Dendritic cell treated with granulocyte-macrophage colony-stimulating factor and Interleukin-4, amounts not matched to agents 40 ng/mL and 50 ng/mL, for 4 days (primary cell): ENCODE data around the gene ASB11.

Experiments
- H3K27ac Mint-ChIP-seq: one replicate; pipeline ENCODE4 v1.8.0; 2022; ENCODE audit warnings: mild to moderate bottlenecking, mixed read lengths
- H3K27me3 Mint-ChIP-seq: one replicate; pipeline ENCODE4 v1.8.0; 2022; ENCODE audit warnings: mild to moderate bottlenecking, mixed read lengths
- H3K36me3 Mint-ChIP-seq: one replicate; pipeline ENCODE4 v1.8.0; 2022; ENCODE audit warnings: low read depth, mixed read lengths
- H3K4me1 Mint-ChIP-seq: one replicate; pipeline ENCODE4 v1.8.0; 2022; ENCODE audit warnings: low read depth, mixed read lengths
- H3K4me3 Mint-ChIP-seq: one replicate; pipeline ENCODE4 v1.8.0; 2022; ENCODE audit warnings: mild to moderate bottlenecking, moderate library complexity, mixed read lengths
- H3K9me3 Mint-ChIP-seq: one replicate; pipeline ENCODE4 v1.8.0; 2022; ENCODE audit warnings: mixed read lengths
- intact Hi-C: fragments of 100-400 bp; cut with micrococcal nuclease; formaldehyde crosslinking; loops from one replicate; pipeline ENCODE4 v1.15.0; 2022

Gene ASB11

DNA sequence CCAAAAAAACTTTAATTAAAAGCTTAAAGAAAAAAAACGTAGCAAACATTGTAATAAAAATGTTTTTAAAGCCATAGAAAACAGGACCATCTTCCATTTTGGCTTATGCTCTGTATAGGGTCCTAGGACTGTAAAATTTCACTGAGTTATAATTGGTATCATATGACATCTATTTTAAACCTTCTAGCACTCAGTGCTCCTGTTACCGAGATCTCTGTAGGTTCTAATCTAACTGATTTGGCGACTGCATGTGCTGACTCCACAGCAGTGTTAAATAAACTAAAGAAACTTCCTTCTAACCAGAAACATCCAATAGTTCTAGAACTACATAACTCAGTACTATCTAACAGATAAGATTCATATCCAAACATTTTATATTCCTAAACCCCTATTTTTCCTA, at the start of gene ASB11:
TSS of gene ASB11 (minus strand) at position 132 of the 400 bp plus-strand sequence. CDS start at position 97, 35 bp downstream.
- no peaks in the 10 kb centered on the region for H3K9me3 Mint-ChIP-seq
- no peaks in the 10 kb centered on the region for H3K27me3 Mint-ChIP-seq
- no peak within 1 kb of the TSS for H3K4me3 Mint-ChIP-seq
- no peak within 1 kb of the TSS for H3K27ac Mint-ChIP-seq
- H3K36me3 Mint-ChIP-seq, result peaks cover 11% of the 10 kb centered on the region
- intact Hi-C loops, result no loop called here
- no peaks in the 10 kb centered on the region for H3K4me1 Mint-ChIP-seq

- H3K4me3 Mint-ChIP-seq, result no peak overlapping the region
- H3K27ac Mint-ChIP-seq, result no peak overlapping the region
- no peaks in the 10 kb centered on the region for H3K36me3 Mint-ChIP-seq
- intact Hi-C loops, result no loop called here
- no peaks in the 10 kb centered on the region for H3K4me1 Mint-ChIP-seq
- no peaks in the 10 kb centered on the region for H3K9me3 Mint-ChIP-seq
- no peaks in the 10 kb centered on the region for H3K27me3 Mint-ChIP-seq
Measured at GRCh38 chrX:15359701-15360100, 44.3 kb upstream of the ASB11 start.

GRCh38 chrX:15358533-15358932, 43.1 kb upstream of the ASB11 start:
- no peaks in the 10 kb centered on the region for H3K4me1 Mint-ChIP-seq
- H3K36me3 Mint-ChIP-seq, result no peaks in the 10 kb centered on the region
- H3K27ac Mint-ChIP-seq, result no peak overlapping the region
- intact Hi-C loops, result no loop called here
- no peaks in the 10 kb centered on the region for H3K9me3 Mint-ChIP-seq
- H3K4me3 Mint-ChIP-seq, result no peak overlapping the region
- H3K27me3 Mint-ChIP-seq, result no peaks in the 10 kb centered on the region

DNA sequence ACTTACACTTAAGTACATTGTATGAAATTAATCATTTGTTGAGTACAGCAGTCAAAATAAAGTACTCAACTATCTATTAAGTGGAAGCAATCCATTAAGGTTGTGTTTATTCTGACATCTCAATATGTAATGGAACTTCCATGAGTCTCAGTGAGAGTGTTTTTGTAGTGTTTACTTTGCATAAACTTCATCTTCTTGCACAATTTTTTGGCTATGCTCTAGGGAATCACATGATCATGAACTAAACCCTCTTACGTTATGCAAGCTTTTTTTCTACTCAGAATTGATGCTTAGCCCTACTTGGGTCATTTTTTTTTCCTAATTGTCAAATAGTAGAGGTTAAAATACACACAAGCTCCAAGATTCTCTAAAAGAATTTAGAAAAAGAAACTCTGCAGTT, 41.0 kb upstream of the ASB11 start:
- Mint-ChIP-seq H3K4me3 (no peak overlapping the region), H3K9me3 (no peaks in the 10 kb centered on the region), H3K4me1 (no peaks in the 10 kb centered on the region), H3K36me3 (no peaks in the 10 kb centered on the region), H3K27me3 (no peaks in the 10 kb centered on the region), H3K27ac (no peak overlapping the region)
- intact Hi-C loops, result no loop called here

DNA sequence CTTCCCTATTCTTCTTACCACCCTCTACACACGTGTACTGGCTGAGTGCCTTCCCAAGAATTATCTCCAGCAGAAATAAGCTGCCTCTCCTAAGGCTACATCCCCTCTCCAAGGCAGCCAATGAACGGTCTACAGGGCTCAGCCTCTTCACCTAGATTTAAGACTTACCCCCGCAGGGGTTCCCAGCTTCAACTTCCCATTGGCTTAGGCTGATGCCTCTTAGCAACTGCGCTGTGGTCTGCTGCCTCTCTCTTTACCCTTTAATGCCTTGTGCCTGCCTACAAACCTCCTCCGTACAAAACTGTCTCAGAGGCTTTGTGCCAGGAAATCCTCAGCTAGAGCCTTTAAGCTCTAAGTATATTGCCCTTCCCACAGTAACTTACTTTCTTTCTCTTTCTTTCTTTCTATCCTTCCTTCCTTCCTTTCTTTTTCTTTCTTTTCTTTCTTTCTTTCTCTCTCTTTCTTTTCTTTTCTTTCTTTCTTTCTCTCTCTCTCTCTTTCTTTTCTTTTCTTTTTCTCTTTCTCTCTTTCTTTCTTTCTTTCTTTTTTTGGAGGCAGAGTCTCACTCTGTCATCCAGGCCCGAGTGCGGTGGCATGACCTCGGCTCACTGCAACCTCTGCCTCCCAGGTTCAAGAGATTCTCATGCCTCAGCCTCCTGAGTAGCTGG, 35.0 kb upstream of the ASB11 start:
- Mint-ChIP-seq H3K4me1 (peaks cover 16% of the 10 kb centered on the region), H3K36me3 (no peaks in the 10 kb centered on the region), H3K27me3 (peaks cover 9% of the 10 kb centered on the region), H3K4me3 (peak overlapping the region; percentile 56), H3K9me3 (no peaks in the 10 kb centered on the region), H3K27ac (peak overlapping the region; percentile 56)
- intact Hi-C loops, result no loop called here

DNA sequence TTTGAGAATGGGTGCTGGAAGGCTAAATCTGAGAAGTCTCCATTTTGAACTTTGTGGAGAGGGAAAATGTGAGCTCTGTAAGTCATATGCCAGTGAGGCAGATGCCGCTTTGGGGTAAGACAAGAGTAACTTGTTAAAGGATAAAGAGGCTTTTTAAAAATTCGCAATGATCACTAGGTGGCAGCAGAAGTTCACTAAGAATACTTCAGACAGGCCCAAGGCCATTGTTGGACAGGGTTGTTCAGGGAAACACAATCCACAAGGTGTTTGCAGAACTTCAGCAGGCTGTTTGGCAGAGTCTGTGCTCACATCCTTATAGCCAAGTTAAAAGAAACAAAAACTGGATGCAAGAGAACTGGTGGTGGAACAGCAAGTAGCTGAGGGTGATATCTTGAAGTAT, 33.6 kb upstream of the ASB11 start:
- H3K27ac Mint-ChIP-seq, result no peak overlapping the region
- H3K27me3 Mint-ChIP-seq, result peaks cover 11% of the 10 kb centered on the region
- H3K9me3 Mint-ChIP-seq, result no peaks in the 10 kb centered on the region
- intact Hi-C loops, result loop anchor here (1.0 to 2.0 kb wide), 2 partner anchors 48 to 119 kb away; no protein-coding TSS in a partner anchor
- H3K36me3 Mint-ChIP-seq, result no peaks in the 10 kb centered on the region
- H3K4me3 Mint-ChIP-seq, result no peak overlapping the region
- H3K4me1 Mint-ChIP-seq, result peaks cover 16% of the 10 kb centered on the region

DNA sequence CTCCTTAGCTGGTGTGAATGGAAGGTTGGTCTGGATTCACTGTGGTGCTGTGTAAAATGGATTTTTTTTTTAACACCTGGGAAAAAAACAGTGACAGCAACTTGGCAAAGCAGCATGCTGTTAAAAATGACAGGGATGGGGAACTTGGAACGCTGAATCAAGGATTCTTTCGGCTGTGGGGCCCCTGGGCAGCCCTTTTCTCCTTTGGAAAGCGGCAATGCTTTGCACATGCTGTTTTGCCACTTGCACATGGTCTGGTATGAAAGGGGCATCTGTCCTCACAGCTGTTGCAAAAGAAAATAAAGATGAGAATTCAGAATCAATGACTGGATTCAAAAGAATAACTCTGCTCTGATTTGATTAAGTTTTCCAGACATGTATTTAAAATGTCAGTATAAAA, 30.5 kb upstream of the ASB11 start:
- no peaks in the 10 kb centered on the region for H3K9me3 Mint-ChIP-seq
- H3K4me3 Mint-ChIP-seq, result no peak overlapping the region
- H3K27ac Mint-ChIP-seq, result no peak overlapping the region
- peaks cover 16% of the 10 kb centered on the region for H3K4me1 Mint-ChIP-seq
- intact Hi-C loops, result no loop called here
- H3K27me3 Mint-ChIP-seq, result peaks cover 16% of the 10 kb centered on the region
- no peaks in the 10 kb centered on the region for H3K36me3 Mint-ChIP-seq

DNA sequence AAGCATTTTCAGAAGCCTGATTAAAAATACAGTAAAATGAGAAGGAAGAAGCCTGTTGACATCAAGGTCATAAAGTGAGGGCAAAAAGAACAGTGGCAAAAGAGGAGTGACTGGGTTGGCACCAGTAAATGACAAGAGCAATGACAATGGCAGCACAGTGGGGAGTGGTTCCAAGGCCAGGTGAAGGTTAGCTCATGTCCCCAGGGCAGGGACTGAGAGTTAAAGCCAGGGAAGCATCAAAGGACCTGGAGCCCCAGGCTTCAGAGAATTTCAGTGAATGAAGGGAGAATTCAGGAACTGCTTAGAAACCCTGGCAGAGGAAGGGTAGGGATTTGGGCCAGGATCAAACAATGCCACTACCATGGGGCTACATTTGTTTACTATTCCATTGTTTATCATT, 28.7 kb upstream of the ASB11 start:
- Mint-ChIP-seq H3K27me3 (peaks cover 23% of the 10 kb centered on the region), H3K4me3 (no peak overlapping the region), H3K9me3 (no peaks in the 10 kb centered on the region), H3K27ac (no peak overlapping the region), H3K36me3 (no peaks in the 10 kb centered on the region), H3K4me1 (no peaks in the 10 kb centered on the region)
- intact Hi-C loops, result no loop called here

DNA sequence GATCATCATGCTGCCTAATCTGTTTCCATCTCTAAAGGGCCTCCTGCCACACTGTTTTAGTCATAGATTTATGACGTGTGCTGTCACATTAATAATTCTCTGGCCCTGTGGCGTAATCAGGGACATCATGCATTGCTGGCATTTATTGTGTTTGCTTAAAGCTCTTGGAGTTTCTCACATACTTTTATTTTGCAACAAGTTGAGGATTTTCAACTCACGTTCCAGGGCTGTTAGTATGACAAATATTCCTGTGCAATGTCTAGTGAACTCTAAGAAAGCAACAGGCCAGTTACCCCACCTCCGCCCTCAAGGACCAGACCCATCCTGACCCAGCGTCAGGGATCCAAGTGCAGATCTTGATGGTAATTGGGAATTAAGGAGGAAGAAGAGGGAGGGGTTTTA, 27.6 kb upstream of the ASB11 start:
- no peak overlapping the region for H3K4me3 Mint-ChIP-seq
- no peaks in the 10 kb centered on the region for H3K36me3 Mint-ChIP-seq
- no peaks in the 10 kb centered on the region for H3K4me1 Mint-ChIP-seq
- H3K27me3 Mint-ChIP-seq, result peaks cover 18% of the 10 kb centered on the region
- intact Hi-C loops, result no loop called here
- no peak overlapping the region for H3K27ac Mint-ChIP-seq
- no peaks in the 10 kb centered on the region for H3K9me3 Mint-ChIP-seq

DNA sequence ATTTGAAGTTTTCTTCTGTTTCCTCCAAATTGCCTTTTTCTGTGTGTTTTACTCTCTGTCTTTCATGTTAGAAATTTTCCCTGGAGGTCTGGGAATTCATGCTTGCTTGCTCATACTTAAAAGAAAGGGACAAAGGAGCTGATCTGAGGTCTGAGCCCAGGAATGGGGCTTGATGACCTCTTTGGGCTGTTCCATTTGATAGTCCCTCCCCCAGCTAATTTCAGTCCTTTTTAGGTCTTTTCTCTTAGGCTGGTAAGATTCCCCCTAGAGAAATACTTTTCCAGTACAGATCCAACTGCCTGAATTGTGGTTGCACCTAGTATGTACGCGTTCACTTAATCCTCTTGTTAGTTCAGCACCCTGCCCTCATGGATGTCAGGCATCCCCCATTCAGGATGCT, 25.4 kb upstream of the ASB11 start:
- intact Hi-C loops, result no loop called here
- peaks cover 20% of the 10 kb centered on the region for H3K27me3 Mint-ChIP-seq
- H3K4me3 Mint-ChIP-seq, result no peak overlapping the region
- H3K9me3 Mint-ChIP-seq, result no peaks in the 10 kb centered on the region
- no peak overlapping the region for H3K27ac Mint-ChIP-seq
- no peaks in the 10 kb centered on the region for H3K36me3 Mint-ChIP-seq
- no peaks in the 10 kb centered on the region for H3K4me1 Mint-ChIP-seq

DNA sequence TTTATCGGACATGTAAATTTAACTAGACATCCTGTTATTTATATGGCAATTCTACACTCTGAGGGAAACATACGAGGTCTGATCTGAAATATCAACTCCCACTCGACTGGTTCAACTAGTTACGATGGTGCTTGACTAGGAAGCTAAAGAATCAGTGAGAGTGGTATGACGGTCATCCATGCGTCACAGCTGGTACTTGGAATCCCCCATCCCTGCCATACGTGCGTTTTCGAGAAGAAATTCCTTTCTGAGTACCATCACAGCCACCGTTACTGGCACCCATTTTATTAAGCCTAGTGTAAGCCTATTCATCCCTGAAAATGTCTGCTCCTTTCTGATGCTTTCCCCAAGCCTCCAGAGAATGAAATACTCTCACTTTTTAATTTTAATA, 20.6 kb upstream of the ASB11 start:
- H3K27me3 Mint-ChIP-seq, result peaks cover 12% of the 10 kb centered on the region
- H3K4me3 Mint-ChIP-seq, result peak overlapping the region; percentile 42
- intact Hi-C loops, result no loop called here
- H3K9me3 Mint-ChIP-seq, result no peaks in the 10 kb centered on the region
- H3K4me1 Mint-ChIP-seq, result no peaks in the 10 kb centered on the region
- H3K36me3 Mint-ChIP-seq, result peaks cover 26% of the 10 kb centered on the region
- H3K27ac Mint-ChIP-seq, result peak overlapping the region; percentile 94

DNA sequence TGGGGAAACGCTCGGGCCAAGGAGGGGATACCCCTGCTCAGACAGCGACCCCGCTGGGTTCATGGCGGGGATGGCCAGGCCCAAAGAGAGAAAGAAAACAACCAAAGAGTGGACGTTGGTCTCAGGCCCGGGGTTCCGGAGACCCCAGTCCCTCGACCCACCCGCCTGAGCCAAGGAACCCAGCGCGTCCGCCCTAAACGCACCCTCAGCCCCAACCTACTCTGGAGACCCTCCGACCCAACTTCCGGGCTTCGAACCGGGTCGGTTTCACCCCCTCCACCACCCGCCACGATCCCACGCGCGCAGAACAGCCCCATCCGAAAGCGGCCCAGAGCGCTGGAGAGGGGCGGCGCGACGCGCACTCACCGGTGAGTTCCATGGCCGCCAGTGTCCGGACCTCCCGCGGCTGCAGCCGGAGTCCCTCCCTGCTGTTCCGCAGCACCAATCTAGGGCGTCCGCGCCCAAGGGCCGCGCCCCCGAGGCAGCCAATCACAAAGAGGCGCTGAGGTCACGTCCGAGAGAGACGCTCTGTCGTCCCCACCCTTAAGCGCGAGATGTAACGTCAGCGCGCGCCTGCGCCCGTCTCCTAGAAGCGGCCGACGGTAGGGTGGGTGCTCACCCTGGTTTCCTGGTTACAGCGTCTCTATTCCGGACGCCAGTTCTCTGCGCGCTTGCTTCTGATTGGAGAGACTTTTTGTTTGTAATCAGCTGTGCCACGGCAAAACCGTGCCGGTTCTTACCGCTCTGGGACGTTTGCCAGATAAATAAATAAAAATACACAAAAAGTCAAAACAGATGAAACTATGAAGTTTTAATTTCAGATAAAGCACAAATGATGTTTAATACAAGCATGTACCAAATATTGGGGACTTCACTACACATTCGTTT, 19.9 kb upstream of the ASB11 start, which contains the start of gene PIGA:
TSS of gene PIGA (minus strand) at position 389 of the 888 bp plus-strand sequence. CDS start 3,593 bp downstream, outside the sequence.
- Mint-ChIP-seq H3K4me1 (no peaks in the 10 kb centered on the region), H3K9me3 (no peaks in the 10 kb centered on the region), H3K4me3 (peak within 1 kb of the TSS; percentile 95), H3K36me3 (peaks cover 30% of the 10 kb centered on the region), H3K27ac (peak within 1 kb of the TSS; percentile 94), H3K27me3 (peaks cover 9% of the 10 kb centered on the region)
- intact Hi-C loops, result loop anchor here (2.0 kb wide), 1 partner anchor 339 kb away; no protein-coding TSS in a partner anchor

DNA sequence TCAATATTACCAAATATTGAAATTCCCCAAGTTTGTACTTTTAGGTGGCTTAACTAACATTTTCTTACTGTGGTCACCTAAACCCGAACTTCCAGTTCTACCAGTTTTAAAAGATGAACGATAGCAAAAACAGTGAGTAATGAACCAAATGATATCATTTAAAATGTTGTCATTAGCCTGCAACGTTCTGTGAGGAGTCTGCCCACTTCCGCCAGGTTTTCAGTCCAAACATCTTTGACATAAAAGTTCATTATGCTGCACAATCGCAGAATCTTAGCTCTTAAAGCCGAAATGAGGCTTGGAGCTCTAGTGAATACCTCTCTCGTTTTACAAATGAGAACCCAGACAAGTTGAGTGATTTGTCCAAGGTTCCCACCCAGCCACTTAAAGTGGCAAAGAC, 19.1 kb upstream of the ASB11 start:
- Mint-ChIP-seq H3K9me3 (no peaks in the 10 kb centered on the region), H3K27me3 (peaks cover 6% of the 10 kb centered on the region), H3K36me3 (peaks cover 31% of the 10 kb centered on the region), H3K4me1 (no peaks in the 10 kb centered on the region), H3K4me3 (peak overlapping the region; percentile 95), H3K27ac (peak overlapping the region; percentile 94)
- intact Hi-C loops, result loop anchor here (2.0 kb wide), 1 partner anchor 340 kb away; no protein-coding TSS in a partner anchor

- Mint-ChIP-seq H3K4me3 (no peak overlapping the region), H3K36me3 (peaks cover 38% of the 10 kb centered on the region), H3K27me3 (no peaks in the 10 kb centered on the region), H3K9me3 (no peaks in the 10 kb centered on the region), H3K4me1 (no peaks in the 10 kb centered on the region), H3K27ac (no peak overlapping the region)
- intact Hi-C loops, result no loop called here
Measured at GRCh38 chrX:15328821-15329220, 13.4 kb upstream of the ASB11 start.
